ENCODE results near the gene ZWINT. TPM values are rescaled to one million over a fixed set of nuclear protein-coding genes. Genes with fewer than 3 reads are reported as not detected.

ZWINT gene
- total RNA-seq, 2 experiments from 2014 or later, result 69.2 to 72.7 TPM

DNA sequence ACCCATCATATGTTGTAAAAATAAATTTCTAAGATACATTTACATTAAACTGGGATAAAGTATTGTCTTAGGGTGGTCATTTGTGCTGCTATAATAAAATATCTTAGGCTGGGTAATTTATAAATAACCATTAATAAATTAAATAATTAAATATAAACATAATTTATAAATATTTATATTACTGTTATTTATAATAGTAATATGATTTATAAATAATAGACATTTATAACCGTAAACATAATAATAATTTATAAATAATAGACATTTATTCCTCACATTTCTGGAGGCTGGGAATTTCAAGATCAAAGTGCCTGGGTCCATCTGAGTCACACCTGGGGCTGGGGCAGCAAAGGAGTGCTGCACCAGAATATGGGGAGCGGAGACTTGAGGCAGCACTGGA is 31.1 kb downstream of the ZWINT start:
- DNase-seq, result no peak
- Mint-ChIP-seq H3K4me3 (no peak overlapping the region), H3K36me3 (no peaks in the 10 kb centered on the region), H3K4me1 (ENCODE audit: low read depth) (no peaks in the 10 kb centered on the region), H3K9me3 (peaks cover 2% of the 10 kb centered on the region), H3K27me3 (no peaks in the 10 kb centered on the region), H3K27ac (no peak overlapping the region)
- intact Hi-C loops (cut with micrococcal nuclease), result no loop called here
- ChIA-PET CTCF (no interaction called here), POLR2A (no interaction called here)

DNA sequence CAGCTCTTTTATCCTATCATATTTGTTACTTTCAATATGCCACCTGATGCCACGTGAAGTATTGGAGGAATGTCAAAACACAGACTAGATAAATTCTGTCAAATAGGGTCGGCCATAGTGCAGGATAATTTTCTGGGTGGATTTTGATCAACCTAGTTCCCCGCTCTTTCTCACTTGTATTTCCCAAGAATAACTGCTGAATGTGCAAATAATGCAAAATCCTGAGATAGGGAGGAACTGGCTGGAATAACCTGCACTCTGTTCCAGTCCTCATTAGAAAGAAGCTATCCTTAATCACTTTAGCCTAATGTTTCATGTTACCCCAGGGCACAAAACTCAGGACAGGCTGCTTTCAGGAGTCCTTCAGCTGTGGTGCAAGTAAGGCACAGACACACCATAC is 33.9 kb downstream of the ZWINT start:
- no peaks in the 10 kb centered on the region for H3K9me3 Mint-ChIP-seq
- H3K27ac Mint-ChIP-seq, result no peak overlapping the region
- no peak overlapping the region for H3K4me3 Mint-ChIP-seq
- no peaks in the 10 kb centered on the region for H3K36me3 Mint-ChIP-seq
- CTCF ChIA-PET, result no interaction called here
- no peaks in the 10 kb centered on the region for H3K27me3 Mint-ChIP-seq
- DNase-seq, result no peak
- intact Hi-C loops (cut with micrococcal nuclease), result no loop called here
- H3K4me1 Mint-ChIP-seq (ENCODE audit: low read depth), result no peaks in the 10 kb centered on the region
- POLR2A ChIA-PET, result no interaction called here

DNA sequence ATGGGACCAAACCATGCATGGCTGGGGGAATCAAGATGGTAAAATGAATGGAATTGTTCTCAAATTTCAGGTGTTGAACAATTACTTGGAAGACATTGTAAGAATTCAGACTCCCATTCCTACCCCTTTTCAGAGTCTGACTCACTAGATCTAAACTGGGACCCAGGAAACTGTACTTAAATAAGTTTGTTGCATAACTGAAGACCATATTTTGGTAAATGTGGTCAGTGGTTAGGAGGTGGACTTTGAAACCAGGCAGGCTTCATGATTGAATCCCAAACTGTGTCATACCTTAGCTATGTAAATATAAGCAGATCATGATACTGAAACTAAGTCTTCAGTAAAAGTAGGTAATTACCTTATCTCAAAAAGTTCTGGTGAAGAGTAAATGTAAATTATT is 41.7 kb downstream of the ZWINT start:
- POLR2A ChIA-PET, result no interaction called here
- Mint-ChIP-seq H3K27ac (no peak overlapping the region), H3K4me3 (no peak overlapping the region), H3K36me3 (no peaks in the 10 kb centered on the region), H3K4me1 (ENCODE audit: low read depth) (no peaks in the 10 kb centered on the region), H3K27me3 (no peaks in the 10 kb centered on the region), H3K9me3 (no peaks in the 10 kb centered on the region)
- CTCF ChIA-PET, result no interaction called here
- DNase-seq, result no peak
- intact Hi-C loops (cut with micrococcal nuclease), result no loop called here

DNA sequence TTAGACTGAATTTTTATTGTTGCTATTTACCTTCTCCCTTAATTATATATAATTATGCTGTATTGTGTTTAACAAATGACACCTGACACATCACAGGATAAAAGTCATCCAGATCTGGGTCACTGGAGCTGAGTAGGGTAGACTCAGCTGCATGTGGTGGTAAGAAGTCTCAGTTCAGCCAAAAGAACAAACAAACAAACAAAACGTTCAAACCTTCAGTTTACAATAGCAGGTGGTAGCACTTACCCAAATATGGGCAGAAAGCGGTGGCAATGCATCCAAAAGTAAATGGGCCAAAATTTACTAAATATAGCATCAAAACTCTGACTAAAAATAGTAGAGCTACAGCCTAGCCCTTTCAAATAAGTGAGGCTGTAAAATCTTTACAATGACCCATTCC is 42.2 kb downstream of the ZWINT start:
- intact Hi-C loops (cut with micrococcal nuclease), result no loop called here
- no peak overlapping the region for H3K27ac Mint-ChIP-seq
- H3K4me3 Mint-ChIP-seq, result no peak overlapping the region
- H3K27me3 Mint-ChIP-seq, result no peaks in the 10 kb centered on the region
- ChIA-PET POLR2A (no interaction called here), CTCF (no interaction called here)
- no peaks in the 10 kb centered on the region for H3K4me1 Mint-ChIP-seq (ENCODE audit: low read depth)
- no peaks in the 10 kb centered on the region for H3K9me3 Mint-ChIP-seq
- H3K36me3 Mint-ChIP-seq, result no peaks in the 10 kb centered on the region
- no peak for DNase-seq

DNA sequence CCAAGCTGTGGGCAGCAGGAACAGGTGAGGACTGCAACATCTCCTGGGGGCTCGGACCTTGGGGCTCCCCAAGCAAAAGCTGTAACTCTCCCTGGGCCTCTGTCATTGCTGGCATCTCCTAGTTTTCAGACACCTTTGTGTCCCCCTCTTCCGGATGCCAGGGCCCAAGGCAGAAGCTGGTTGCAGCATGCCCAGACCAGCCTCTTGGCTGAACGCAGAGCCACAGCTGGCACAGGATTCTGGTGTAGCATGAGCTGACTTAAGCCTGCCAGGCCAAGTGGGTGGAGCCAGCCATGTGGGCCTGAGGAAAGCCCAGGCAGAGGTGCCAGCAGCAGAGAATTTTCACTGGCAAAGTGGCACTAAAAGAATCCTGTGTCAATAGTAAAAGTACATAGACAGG is 43.5 kb downstream of the ZWINT start:
- DNase-seq, result no peak
- no peaks in the 10 kb centered on the region for H3K36me3 Mint-ChIP-seq
- ChIA-PET POLR2A (no interaction called here), CTCF (no interaction called here)
- H3K27me3 Mint-ChIP-seq, result no peaks in the 10 kb centered on the region
- intact Hi-C loops (cut with micrococcal nuclease), result no loop called here
- H3K4me1 Mint-ChIP-seq (ENCODE audit: low read depth), result no peaks in the 10 kb centered on the region
- H3K4me3 Mint-ChIP-seq, result no peak overlapping the region
- H3K27ac Mint-ChIP-seq, result no peak overlapping the region
- H3K9me3 Mint-ChIP-seq, result no peaks in the 10 kb centered on the region

DNA sequence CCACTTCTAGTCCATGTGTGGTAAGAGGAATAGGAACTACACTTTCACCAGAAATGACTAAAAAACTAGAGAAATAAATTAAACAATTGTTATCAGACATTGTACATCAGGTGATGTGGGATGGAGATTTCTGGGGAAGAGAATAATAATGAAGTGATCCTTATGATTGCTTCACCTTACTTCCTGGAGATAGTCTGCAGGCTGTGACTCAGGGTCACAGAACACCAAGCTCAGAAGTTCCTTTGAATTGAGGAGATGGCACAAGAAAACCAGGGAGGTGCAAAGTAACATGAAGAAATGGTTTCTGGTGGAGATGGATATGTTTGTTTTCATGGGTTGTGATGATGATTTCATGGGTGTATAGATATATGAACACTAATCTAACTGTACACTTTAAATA is 44.5 kb downstream of the ZWINT start:
- ChIA-PET CTCF (no interaction called here), POLR2A (no interaction called here)
- H3K36me3 Mint-ChIP-seq, result no peaks in the 10 kb centered on the region
- H3K4me1 Mint-ChIP-seq (ENCODE audit: low read depth), result no peaks in the 10 kb centered on the region
- H3K27ac Mint-ChIP-seq, result no peak overlapping the region
- no peaks in the 10 kb centered on the region for H3K27me3 Mint-ChIP-seq
- no peaks in the 10 kb centered on the region for H3K9me3 Mint-ChIP-seq
- intact Hi-C loops (cut with micrococcal nuclease), result no loop called here
- H3K4me3 Mint-ChIP-seq, result no peak overlapping the region
- DNase-seq, result no peak

Data from activated CD4-positive, alpha-beta memory T cell treated with anti-CD3 and anti-CD28 coated beads for 36 hours (primary cell).